HepG2 (cell line): ENCODE results near the gene PIGZ. TPM values are rescaled to one million over a fixed set of nuclear protein-coding genes. Genes with fewer than 3 reads are reported as not detected.
A peak's percentile ranks its signal among the peaks of the same experiment; 100 is the strongest.

Source experiments
- ATAC-seq: fragments of 200-7000 bp; cut with Tn5 transposase; 3 replicates; pipeline ENCODE4 v1.9.1; 2020; ENCODE audit warnings: mild to moderate bottlenecking, moderate library complexity
- BruUV-seq: library from RNA; stranded (reverse); fragments of 400-500 nt; replicated peaks from 2 replicates; lab custom pipeline; 2021; lab: Mats Ljungman, UMichigan
- CTCF ChIA-PET: fragments of 300-600 bp; formaldehyde crosslinking; extraction: SDS; loops from one replicate; lab custom pipeline; 2021; ENCODE audit warnings: low total read pairs, inconsistent platforms, low intra/inter-chr PET ratio; lab: Yijun Ruan, JAX
- POLR2A ChIA-PET: fragments of 350-600 bp; sonication (Branson Sonifier 250); formaldehyde crosslinking; loops from one replicate; lab custom pipeline; 2020; ENCODE audit warnings: antibody characterized with exemption, inconsistent platforms; lab: Yijun Ruan, JAX
- DNase-seq: peaks from one replicate; pipeline ENCODE4 v3.0.0-alpha.2; 2015; ENCODE audit warnings: low spot score
- FAIRE-seq: peaks from 3 replicates; lab custom pipeline; 2011; peaks lifted over from hg19 to GRCh38; lab: Jason Lieb, UNC
- H2AFZ ChIP-seq: one replicate; pipeline ENCODE4 v1.6.1; 2011; ENCODE audit warnings: low read length, inconsistent platforms
- H3K27ac ChIP-seq: fragments of 300-600 bp; 3 replicates; pipeline ENCODE4 v1.8.0; 2011; ENCODE audit warnings: mixed run types, mild to moderate bottlenecking, mixed read lengths, low read length, inconsistent platforms; ENCODE audit not compliant: insufficient read depth; ENCODE audit errors: extremely low read length
- H3K27me3 ChIP-seq, 2 experiments: fragments of 200-600 bp in 1 of 2; 2 replicates in 1 of 2; 3 replicates in 1 of 2; pipeline versions ENCODE4 v1.6.0 to v1.8.0; 2011; ENCODE audit warnings: low read length in 2 of 2, mild to moderate bottlenecking in 2 of 2, moderate library complexity in 2 of 2, inconsistent platforms in 1 of 2; ENCODE audit not compliant: insufficient read depth in 2 of 2, control insufficient read depth in 1 of 2
- H3K36me3 ChIP-seq, 2 experiments: fragments of 200-600 bp in 1 of 2; replicated peaks in 1 of 2; 2 replicates in 1 of 2; 3 replicates in 1 of 2; pipeline versions ENCODE4 v1.5.1 to v1.8.0; 2011; ENCODE audit warnings: low read length in 2 of 2, inconsistent platforms in 1 of 2; ENCODE audit not compliant: insufficient read depth in 2 of 2, control insufficient read depth in 1 of 2
- H3K4me1 ChIP-seq: 2 replicates; pipeline ENCODE4 v1.5.1; 2012; ENCODE audit warnings: low read length, inconsistent platforms; ENCODE audit not compliant: insufficient read depth
- H3K4me2 ChIP-seq: 2 replicates; pipeline ENCODE4 v1.6.0; 2011; ENCODE audit warnings: low read depth, low read length, inconsistent platforms
- H3K4me3 ChIP-seq, 3 experiments: fragments of 200-600 bp in 1 of 3; sonication (generic), shearing (Covaris generic) in 1 of 3; replicated peaks in 1 of 3; 2 replicates each; pipeline ENCODE4 v1.5.1; 2011 to 2016; ENCODE audit warnings: low read length in 3 of 3, inconsistent platforms in 2 of 3, low read depth in 2 of 3, mild to moderate bottlenecking in 2 of 3, control low read depth in 1 of 3, mixed read lengths in 1 of 3; ENCODE audit not compliant: insufficient read depth in 1 of 3
- H3K79me2 ChIP-seq: one replicate; pipeline ENCODE4 v1.6.1; 2011; ENCODE audit warnings: low read length, inconsistent platforms; ENCODE audit not compliant: insufficient read depth
- H3K9ac ChIP-seq: 2 replicates; pipeline ENCODE4 v1.6.0; 2011; ENCODE audit warnings: mild to moderate bottlenecking, low read depth, low read length, inconsistent platforms; ENCODE audit not compliant: insufficient read depth
- H3K9me3 ChIP-seq: 2 replicates; pipeline ENCODE4 v1.5.1; 2012; ENCODE audit warnings: mild to moderate bottlenecking, low read length
- H4K20me1 ChIP-seq: 2 replicates; pipeline ENCODE4 v1.6.0; 2011; ENCODE audit warnings: inconsistent platforms, mild to moderate bottlenecking, low read length, moderate library complexity; ENCODE audit not compliant: insufficient read depth
- SNAI1 ChIP-seq: sonication (generic); formaldehyde crosslinking; IDR thresholded peaks from 2 replicates; pipeline ENCODE4 v1.5.0; 2020; ENCODE audit warnings: mild to moderate bottlenecking, missing genetic modification reagents, borderline replicate concordance
- SOX13 ChIP-seq, 3 experiments: fragments of 450-650 bp in 1 of 3; sonication (generic) in 1 of 3; formaldehyde crosslinking in 1 of 3; IDR thresholded peaks in 2 of 3; conservative IDR thresholded peaks in 1 of 3; 2 replicates each; pipeline versions ENCODE4 v1.5.0 to v1.6.1; 2016 to 2020; ENCODE audit warnings: antibody characterized with exemption in 1 of 3, mild to moderate bottlenecking in 1 of 3, missing compliant biosample characterization in 1 of 3, missing genetic modification reagents in 1 of 3, moderate library complexity in 1 of 3
- ZNF160 ChIP-seq: sonication (generic); formaldehyde crosslinking; IDR thresholded peaks from 2 replicates; pipeline ENCODE4 v1.8.0; 2022; ENCODE audit warnings: mild to moderate bottlenecking, inconsistent platforms, missing genetic modification reagents
- WGBS: methylation state at CpG from one replicate; pipeline ENCODE4 v1.1.6; 2017; ENCODE audit warnings: low lambda C conversion rate; 5-methylcytosine and 5-hydroxymethylcytosine counted together
- in situ Hi-C: cut with HindIII; loops from 2 replicates; pipeline ENCODE4 v1.10.0; 2017; ENCODE audit warnings: low pct_unique_long_range_greater_than_20kb; ENCODE audit not compliant: extremely low pct_ligation_motif_present
- intact Hi-C: fragments of 100-400 bp; cut with micrococcal nuclease; formaldehyde crosslinking; loops from one replicate; pipeline ENCODE4 v1.10.0; 2022; ENCODE audit not compliant: unreplicated experiment
- polyA plus RNA-seq, 8 experiments: library from polyadenylated mRNA; depleted of rRNA in 3 of 8; stranded (reverse) in 7 of 8; unstranded in 1 of 8; fragments of >200 nt; fragmentation: Illumina TruSeq in 4 of 8; extraction: Trizol in 4 of 8; gene quantifications; 2 replicates each; pipeline versions ENCODE4 v1.2.1 to v1.2.3, GENCODE V29; 2011 to 2016; ENCODE audit warnings: low read depth in 4 of 8, missing spikeins in 1 of 8, mixed read lengths in 1 of 8; ENCODE audit not compliant: insufficient read depth in 1 of 8
- total RNA-seq, 5 experiments: library from RNA; depleted of rRNA; stranded (reverse); fragments of >200 nt; fragmentation: Illumina TruSeq; extraction: Trizol; gene quantifications; 2 replicates each; pipeline ENCODE4 v1.2.3, GENCODE V29; 2016; ENCODE audit warnings: low read depth in 1 of 5
- TF ChIP-seq, protein P1 (sequence below): sonication (generic); formaldehyde crosslinking; IDR thresholded peaks from 2 replicates; pipeline ENCODE4 v1.4.0; 2020; ENCODE audit warnings: missing genetic modification reagents

PIGZ gene
- total and polyA plus RNA-seq, 2 of the 13 experiments (the other 11 are each of a cell fraction or from before 2014, with no cell fraction given) = 4.7 to 60.5 TPM

DNA sequence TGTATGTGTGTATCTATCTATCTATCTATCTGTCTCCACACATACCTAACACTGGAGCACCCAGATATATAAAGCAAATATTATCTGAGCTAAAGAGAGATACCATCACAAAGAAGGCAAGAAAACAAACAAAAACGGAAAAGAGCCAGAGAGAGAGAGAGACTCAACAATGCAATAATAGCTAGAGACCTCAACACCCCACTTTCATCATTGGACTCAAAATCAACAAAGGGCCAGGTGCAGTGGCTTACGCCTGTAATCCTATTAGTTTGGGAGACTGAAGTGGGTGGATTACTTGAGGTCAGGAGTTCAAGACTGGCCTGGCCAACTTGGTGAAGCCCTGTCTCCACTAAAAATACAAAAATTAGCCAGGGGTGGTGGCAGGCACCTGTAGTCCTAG is 49.7 kb downstream of the PIGZ start:
- peak; percentile 18 for DNase-seq
- no peak overlapping the region for H3K4me3 ChIP-seq
- H2AFZ ChIP-seq = no peak overlapping the region
- no peak overlapping the region for H3K9ac ChIP-seq
- ATAC-seq = no peak
- H3K27ac ChIP-seq = no peak overlapping the region
- intact Hi-C loops (no loop called here), in situ Hi-C loops (no loop called here)
- H3K36me3 ChIP-seq = peaks cover 6 to 26% of the 10 kb centered on the region in 2 experiments
- no peaks in the 10 kb centered on the region for H3K27me3 ChIP-seq
- BruUV-seq = no TSS peak
- no peak for FAIRE-seq
- no peaks in the 10 kb centered on the region for H3K9me3 ChIP-seq
- no peaks in the 10 kb centered on the region for H4K20me1 ChIP-seq
- H3K79me2 ChIP-seq = no peaks in the 10 kb centered on the region
- TF ChIP-seq SOX13 (IDR thresholded peaks at IDR 0.05) (no peak), SOX13 (CRISPR knock-in tag; conservative IDR thresholded peaks at IDR 0.05 in 1 of 2, IDR thresholded peaks at IDR 0.05 in 1 of 2) (peak in 1 of 2 experiments; percentile 68; a peak in 2 of 4 replicates), SNAI1 (CRISPR knock-in tag) (no peak)
- 85% methylated on average over 2 of the region's 2 CpGs for WGBS
- H3K4me1 ChIP-seq = peaks cover 20% of the 10 kb centered on the region
- POLR2A ChIA-PET = no interaction called here
- CTCF ChIA-PET = no interaction called here
- no peak overlapping the region for H3K4me2 ChIP-seq

- 95% methylated on average over 3 of the region's 3 CpGs for WGBS
- ChIA-PET POLR2A (no interaction called here), CTCF (no interaction called here)
- peaks cover 20% of the 10 kb centered on the region for H3K4me1 ChIP-seq
- peaks cover 4 to 14% of the 10 kb centered on the region in 2 experiments for H3K36me3 ChIP-seq
- FAIRE-seq (no peak), ATAC-seq (no peak)
- no peak overlapping the region for H3K27ac ChIP-seq
- no peaks in the 10 kb centered on the region for H4K20me1 ChIP-seq
- BruUV-seq = no TSS peak
- in situ Hi-C loops (no loop called here), intact Hi-C loops (no loop called here)
- no peak overlapping the region for H3K9ac ChIP-seq
- no peak overlapping the region for H2AFZ ChIP-seq
- TF ChIP-seq, protein P1, sequence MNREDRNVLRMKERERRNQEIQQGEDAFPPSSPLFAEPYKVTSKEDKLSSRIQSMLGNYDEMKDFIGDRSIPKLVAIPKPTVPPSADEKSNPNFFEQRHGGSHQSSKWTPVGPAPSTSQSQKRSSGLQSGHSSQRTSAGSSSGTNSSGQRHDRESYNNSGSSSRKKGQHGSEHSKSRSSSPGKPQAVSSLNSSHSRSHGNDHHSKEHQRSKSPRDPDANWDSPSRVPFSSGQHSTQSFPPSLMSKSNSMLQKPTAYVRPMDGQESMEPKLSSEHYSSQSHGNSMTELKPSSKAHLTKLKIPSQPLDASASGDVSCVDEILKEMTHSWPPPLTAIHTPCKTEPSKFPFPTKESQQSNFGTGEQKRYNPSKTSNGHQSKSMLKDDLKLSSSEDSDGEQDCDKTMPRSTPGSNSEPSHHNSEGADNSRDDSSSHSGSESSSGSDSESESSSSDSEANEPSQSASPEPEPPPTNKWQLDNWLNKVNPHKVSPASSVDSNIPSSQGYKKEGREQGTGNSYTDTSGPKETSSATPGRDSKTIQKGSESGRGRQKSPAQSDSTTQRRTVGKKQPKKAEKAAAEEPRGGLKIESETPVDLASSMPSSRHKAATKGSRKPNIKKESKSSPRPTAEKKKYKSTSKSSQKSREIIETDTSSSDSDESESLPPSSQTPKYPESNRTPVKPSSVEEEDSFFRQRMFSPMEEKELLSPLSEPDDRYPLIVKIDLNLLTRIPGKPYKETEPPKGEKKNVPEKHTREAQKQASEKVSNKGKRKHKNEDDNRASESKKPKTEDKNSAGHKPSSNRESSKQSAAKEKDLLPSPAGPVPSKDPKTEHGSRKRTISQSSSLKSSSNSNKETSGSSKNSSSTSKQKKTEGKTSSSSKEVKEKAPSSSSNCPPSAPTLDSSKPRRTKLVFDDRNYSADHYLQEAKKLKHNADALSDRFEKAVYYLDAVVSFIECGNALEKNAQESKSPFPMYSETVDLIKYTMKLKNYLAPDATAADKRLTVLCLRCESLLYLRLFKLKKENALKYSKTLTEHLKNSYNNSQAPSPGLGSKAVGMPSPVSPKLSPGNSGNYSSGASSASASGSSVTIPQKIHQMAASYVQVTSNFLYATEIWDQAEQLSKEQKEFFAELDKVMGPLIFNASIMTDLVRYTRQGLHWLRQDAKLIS (CRISPR knock-in tag) = no peak
- TF ChIP-seq ZNF160 (CRISPR knock-in tag) = peak; percentile 94; the same call in 1 of the 2 replicates
- TF ChIP-seq, all 625 proteins: peak for 1
- Histone ChIP-seq H3K4me2 (no peak overlapping the region), H3K27me3 (no peaks in the 10 kb centered on the region), H3K4me3 (no peak overlapping the region), H3K9me3 (no peaks in the 10 kb centered on the region), H3K79me2 (no peaks in the 10 kb centered on the region)
- DNase-seq = no peak
Measured at GRCh38 chr3:196916995-196917394, 51.6 kb downstream of the PIGZ start.
